GM18511 (cell line): ENCODE data around the gene BNIP5.

Source experiments
- ATAC-seq: cut with Tn5 transposase; IDR thresholded peaks from one replicate; pipeline ENCODE4 v1.9.1; 2021; ENCODE audit warnings: mild to moderate bottlenecking, moderate library complexity; ENCODE audit not compliant: unreplicated experiment

BNIP5 gene

DNA sequence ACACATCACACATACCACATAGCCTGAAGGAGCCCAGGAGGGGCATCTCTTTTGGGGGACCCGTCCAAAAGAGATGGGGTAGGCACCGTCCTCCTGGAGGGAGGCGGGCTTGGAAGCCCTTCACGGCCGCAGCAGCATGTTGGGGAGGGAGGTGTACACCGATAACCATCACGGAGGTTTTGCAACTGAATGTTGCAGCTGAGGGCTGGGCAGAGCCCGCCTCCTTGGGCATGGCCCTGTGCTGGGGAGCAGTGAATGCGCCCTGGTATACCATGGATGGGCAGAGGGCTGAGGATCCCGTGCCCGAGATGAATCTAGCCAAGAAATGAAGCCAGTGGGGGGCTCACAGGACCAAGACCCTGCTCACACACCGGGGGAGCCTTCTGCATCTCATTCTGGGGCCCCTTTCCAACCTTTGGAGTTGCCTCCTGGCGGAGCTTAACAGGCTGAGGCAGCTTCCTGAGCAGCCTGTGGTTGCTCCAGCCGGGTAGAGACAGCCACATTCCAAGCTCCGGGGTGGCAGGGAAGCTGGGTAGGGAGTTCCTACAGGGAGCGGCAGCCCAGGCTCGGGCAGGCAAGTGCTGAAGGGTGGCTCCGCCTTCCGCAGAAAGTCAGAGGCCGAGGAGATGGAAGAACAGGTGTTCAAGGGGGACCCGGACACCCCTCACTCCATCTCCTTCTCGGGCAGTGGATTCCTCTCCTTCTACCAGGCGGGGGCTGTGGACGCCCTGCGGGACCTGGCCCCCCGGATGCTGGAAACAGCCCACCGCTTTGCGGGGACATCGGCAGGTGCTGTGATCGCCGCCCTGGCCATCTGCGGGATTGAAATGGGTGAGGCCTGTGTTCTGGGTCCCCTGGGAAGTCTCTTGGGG, 66.6 kb downstream of the BNIP5 start, which contains the start of gene PNPLA1:
PNPLA1 (plus strand) TSS at position 227 of the 872 bp plus-strand sequence; CDS start at position 627, 400 bp downstream.
- no peak for ATAC-seq

- no peak for ATAC-seq
Observed at GRCh38 chr6:36268478-36269275, 68.0 kb downstream of the BNIP5 start.

DNA sequence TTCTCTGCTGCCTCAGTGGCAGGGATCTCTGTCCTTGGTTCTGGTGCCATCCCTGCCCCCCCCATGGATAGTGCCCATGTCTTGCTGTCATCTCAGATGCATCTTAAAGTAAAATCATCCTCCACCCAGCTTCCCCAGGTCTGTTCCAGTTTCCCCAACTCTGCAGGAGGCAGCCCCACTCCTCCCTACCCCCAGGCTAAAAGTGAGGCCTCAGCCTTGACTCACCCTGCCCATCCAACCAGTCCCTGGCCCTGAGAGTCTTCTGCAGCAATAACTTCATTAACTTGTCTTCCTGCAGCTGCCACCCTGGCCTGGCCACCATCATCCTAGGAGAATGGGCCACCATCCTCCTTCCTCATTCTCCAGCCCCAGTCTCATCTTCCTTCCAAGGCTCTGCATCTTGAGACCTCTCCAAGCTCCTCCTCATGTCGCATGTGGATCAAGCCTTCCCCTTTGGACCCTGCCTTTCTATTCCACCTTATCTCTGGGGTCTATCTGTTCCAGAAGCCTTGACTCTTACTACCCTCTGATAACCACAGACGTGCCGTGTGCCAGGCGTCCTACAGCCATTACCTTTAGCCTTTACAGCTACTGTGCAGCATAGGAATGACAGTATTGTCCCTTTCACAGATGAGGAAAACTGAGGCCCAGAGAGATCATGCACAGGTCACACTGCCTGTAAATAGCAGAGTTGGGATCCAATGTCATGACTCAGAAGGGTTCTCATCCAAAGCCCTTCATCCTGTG, 68.8 kb downstream of the BNIP5 start:
- no peak for ATAC-seq

- ATAC-seq: no peak
Observed at GRCh38 chr6:36266913-36267644, 69.6 kb downstream of the BNIP5 start.
